ENCODE measurements around the gene TCTA. TPM values are rescaled to one million over a fixed set of nuclear protein-coding genes. Genes with fewer than 3 reads are reported as not detected.

Gene TCTA
- total and polyA plus RNA-seq, 11 donors: 13.1 to 25.3 (median 16.7) TPM

GRCh38 chr3:49461443-49462171 is 49.4 kb downstream of the TCTA start:
- ATAC-seq (peak in 2 of 4 donors; percentile 4 to 19), DNase-seq (peak in 1 of 5 donors; percentile 11)
- Histone ChIP-seq H3K4me3 (no peak overlapping the region), H3K36me3 (no peaks in the 10 kb centered on the region), H3K4me1 (peaks cover 0 to 48% (median 21%) of the 10 kb centered on the region in 12 donors), H3K27ac (peak overlapping the region in 10 of 12 donors; percentile 10 to 67 (median 47)), H3K27me3 (no peaks in the 10 kb centered on the region), H3K9me3 (no peaks in the 10 kb centered on the region)
- TF ChIP-seq CTCF (IDR thresholded peaks at IDR 0.05) (no peak), POLR2A (IDR thresholded peaks at IDR 0.05) (no peak)
- intact Hi-C loops (cut with DNase I): loop anchor here in 1 of 10 donors (10.0 kb wide), 1 partner anchor 47 kb away; the partner anchor contains the start of genes RHOA and TCTA
- WGBS, 4 donors: 21 to 36% (median 24%) methylated on average over 1 of the region's 1 CpG

GRCh38 chr3:49462222-49462621 is 50.0 kb downstream of the TCTA start:
- peaks cover 0 to 48% (median 21%) of the 10 kb centered on the region in 12 donors for H3K4me1 ChIP-seq
- peak overlapping the region in 10 of 12 donors; percentile 10 to 67 (median 47) for H3K27ac ChIP-seq
- no peaks in the 10 kb centered on the region for H3K36me3 ChIP-seq
- 59 to 77% (median 70%) methylated on average over 3 of the region's 3 CpGs for WGBS, 4 donors
- no peaks in the 10 kb centered on the region for H3K9me3 ChIP-seq
- intact Hi-C loops (cut with DNase I): loop anchor here in 1 of 10 donors (10.0 kb wide), 1 partner anchor 47 kb away; the partner anchor contains the start of genes RHOA and TCTA
- TF ChIP-seq POLR2A (IDR thresholded peaks at IDR 0.05) (no peak), CTCF (IDR thresholded peaks at IDR 0.05) (no peak)
- no peak overlapping the region for H3K4me3 ChIP-seq
- DNase-seq (no peak), ATAC-seq (peak in 2 of 4 donors; percentile 11 to 13)
- no peaks in the 10 kb centered on the region for H3K27me3 ChIP-seq

- H3K27me3 ChIP-seq: no peaks in the 10 kb centered on the region
- peak overlapping the region; percentile 7 to 98 (median 67) for H3K27ac ChIP-seq
- H3K9me3 ChIP-seq: no peaks in the 10 kb centered on the region
- no peak for ATAC-seq
- intact Hi-C loops (cut with DNase I): loop anchor here in 1 of 10 donors (10.0 kb wide), 1 partner anchor 51 kb away; the partner anchor contains the start of genes RHOA and TCTA
- TF ChIP-seq POLR2A (IDR thresholded peaks at IDR 0.05) (no peak), CTCF (IDR thresholded peaks at IDR 0.05) (no peak)
- peak; percentile 29 to 69 (median 37) for DNase-seq
- H3K4me3 ChIP-seq: no peak overlapping the region
- no peaks in the 10 kb centered on the region for H3K36me3 ChIP-seq
- WGBS, 4 donors: 85 to 93% (median 87%) methylated on average over 16 to 18 of the region's 18 CpGs
- peaks cover 7 to 53% (median 37%) of the 10 kb centered on the region in 12 donors for H3K4me1 ChIP-seq
Measured at GRCh38 chr3:49465270-49466034, 53.2 kb downstream of the TCTA start.

Other genes starting within 250 kb of the TCTA start
- gene CCDC71, start 246.1 kb upstream of the TCTA start, total RNA-seq: 10 to 100 TPM in 7 of 9 donors, 1 to 10 TPM in 2; 9.7 to 24.0 (median 14.6) TPM
- gene CCDC71, start 246.1 kb upstream of the TCTA start, polyA plus RNA-seq: 10 to 100 TPM in 1 of 2 donors, 1 to 10 TPM in 1; 9.8 to 17.7 TPM
- gene KLHDC8B, start 240.8 kb upstream of the TCTA start, total RNA-seq: 100 to 1,000 TPM in 7 of 9 donors, 10 to 100 TPM in 2; 96.9 to 138 (median 112) TPM
- 100 to 1,000 TPM in 1 of 2 donors, 10 to 100 TPM in 1; 66.3 to 134 TPM for gene KLHDC8B, start 240.8 kb upstream of the TCTA start, polyA plus RNA-seq
- 1 to 10 TPM; 1.3 to 5.6 (median 2.9) TPM for gene C3orf62, start 135.2 kb upstream of the TCTA start, total RNA-seq
- gene C3orf62, start 135.2 kb upstream of the TCTA start, polyA plus RNA-seq: 1 to 10 TPM; 2.5 to 3.3 TPM
- gene USP4, start 72.4 kb upstream of the TCTA start, total RNA-seq: 10 to 100 TPM; 17.3 to 48.6 (median 37.2) TPM
- gene USP4, start 72.4 kb upstream of the TCTA start, polyA plus RNA-seq: 10 to 100 TPM; 24.3 to 27.8 TPM
- gene GPX1, start 54.1 kb upstream of the TCTA start, total RNA-seq: 100 to 1,000 TPM in 8 of 9 donors, 10 to 100 TPM in 1; 86.3 to 341 (median 124) TPM
- 100 to 1,000 TPM; 174 to 189 TPM for gene GPX1, start 54.1 kb upstream of the TCTA start, polyA plus RNA-seq
- gene RHOA, start 447 bp upstream of the TCTA start, total RNA-seq: 100 to 1,000 TPM; 224 to 479 (median 291) TPM
- 100 to 1,000 TPM; 106 to 406 TPM for gene RHOA, start 447 bp upstream of the TCTA start, polyA plus RNA-seq
- 10 to 100 TPM; 10.3 to 39.9 (median 21.5) TPM for gene AMT, start 10.1 kb downstream of the TCTA start, total RNA-seq
- gene AMT, start 10.1 kb downstream of the TCTA start, polyA plus RNA-seq: 10 to 100 TPM in 1 of 2 donors, 1 to 10 TPM in 1; 3.5 to 13.1 TPM
- 10 to 100 TPM in 7 of 9 donors, 1 to 10 TPM in 2; 4.7 to 21.0 (median 18.8) TPM for gene NICN1, start 16.9 kb downstream of the TCTA start, total RNA-seq
- gene NICN1, start 16.9 kb downstream of the TCTA start, polyA plus RNA-seq: 10 to 100 TPM in 1 of 2 donors, 1 to 10 TPM in 1; 8.2 to 11.8 TPM
- gene DAG1, start 57.8 kb downstream of the TCTA start, total RNA-seq: 100 to 1,000 TPM; 122 to 218 (median 141) TPM
- 100 to 1,000 TPM in 1 of 2 donors, 10 to 100 TPM in 1; 39.9 to 124 TPM for gene DAG1, start 57.8 kb downstream of the TCTA start, polyA plus RNA-seq
- gene BSN, start 142.1 kb downstream of the TCTA start, total RNA-seq: 1 to 10 TPM in 5 of 9 donors, under 1 TPM in 4; 0.12 to 1.6 (median 1.0) TPM
- under 1 TPM; 0.19 to 0.42 TPM for gene BSN, start 142.1 kb downstream of the TCTA start, polyA plus RNA-seq

All from heart left ventricle (tissue), 16 donors.